Natural killer cell treated with Interleukin-12 subunit alpha and Interleukin-12 subunit beta and Interleukin-15 and Interleukin-18, amount 100 ng/mL, for 72 hours (primary cell): ENCODE measurements around the gene TCF4. TPM values are rescaled to one million over a fixed set of nuclear protein-coding genes. Genes with fewer than 3 reads are reported as not detected.

Experiments used
- ATAC-seq, 2 donors: fragments of 150-1000 bp; cut with Tn5 transposase in 1 of 2; sonication (Bioruptor Pico), chemical (Tn5 transposase) in 1 of 2; 2 replicates each; pipeline ENCODE4 v1.10.0; 2021
- DNase-seq: peaks from one replicate; pipeline ENCODE4 v3.0.0; 2022; ENCODE audit warnings: low spot score
- H3K27ac Mint-ChIP-seq, 2 donors: 1 replicate in 1 of 2; 2 replicates in 1 of 2; pipeline ENCODE4 v1.8.0; 2022; ENCODE audit warnings: mixed read lengths in 2 of 2, mild to moderate bottlenecking in 1 of 2, moderate library complexity in 1 of 2
- H3K27me3 Mint-ChIP-seq, 2 donors: 1 replicate in 1 of 2; 2 replicates in 1 of 2; pipeline ENCODE4 v1.8.0; 2022; ENCODE audit warnings: mixed read lengths in 2 of 2
- H3K36me3 Mint-ChIP-seq: one replicate; pipeline ENCODE4 v1.8.0; 2022; ENCODE audit warnings: mixed read lengths
- H3K4me1 Mint-ChIP-seq, 2 donors: 1 replicate in 1 of 2; 2 replicates in 1 of 2; pipeline ENCODE4 v1.8.0; 2022; ENCODE audit warnings: low read depth in 2 of 2, mixed read lengths in 2 of 2, mild to moderate bottlenecking in 1 of 2
- H3K4me3 Mint-ChIP-seq: one replicate; pipeline ENCODE4 v1.8.0; 2022; ENCODE audit warnings: mixed read lengths
- H3K9me3 Mint-ChIP-seq: 2 replicates; pipeline ENCODE4 v1.8.0; 2022; ENCODE audit warnings: mixed read lengths
- total RNA-seq, 2 donors: library from RNA; stranded (reverse); gene quantifications; one replicate each; pipeline ENCODE4 v1.2.3, GENCODE V29; 2022

TCF4 gene
- total RNA-seq, 2 donors from 2014 or later = 6.1 to 10.3 TPM

DNA sequence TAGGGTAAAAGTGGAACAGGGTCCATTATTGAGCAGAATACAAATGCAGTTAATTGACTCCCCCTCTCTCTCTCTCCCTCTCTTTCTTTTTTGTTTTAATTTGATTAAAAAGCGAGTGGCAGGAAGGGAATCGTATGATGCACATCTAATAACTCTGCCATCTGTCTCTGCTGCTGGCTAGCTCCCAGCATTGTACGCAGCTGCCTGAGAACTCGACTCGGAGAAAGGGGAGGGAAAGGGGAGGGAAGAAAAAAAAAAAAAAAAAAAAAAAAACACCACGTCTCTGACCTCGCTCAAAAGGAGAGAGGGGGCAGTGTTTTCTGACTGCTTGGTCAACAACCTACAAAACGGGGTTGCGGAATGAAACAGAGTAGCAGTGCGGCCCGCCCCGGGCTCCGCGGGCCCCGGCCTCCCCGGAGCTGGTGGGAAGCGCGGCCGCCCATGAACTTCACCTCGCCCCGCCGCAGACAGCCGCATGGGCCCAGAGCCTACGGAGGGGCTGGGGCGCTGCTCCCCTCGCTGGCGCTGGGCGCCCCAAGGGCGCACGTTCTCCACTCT, 265.7 kb downstream of the TCF4 start:
- peaks cover 11% of the 10 kb centered on the region in 2 donors for H3K4me1 Mint-ChIP-seq

GRCh38 chr18:55321265-55322177, 266.5 kb downstream of the TCF4 start:
- no peaks in the 10 kb centered on the region for H3K36me3 Mint-ChIP-seq
- peaks cover 14 to 20% of the 10 kb centered on the region in 2 donors for H3K27me3 Mint-ChIP-seq
- peak overlapping the region; percentile 91 for H3K4me3 Mint-ChIP-seq
- peak; percentile 82 for DNase-seq
- peak; percentile 77 to 87 for ATAC-seq
- H3K4me1 Mint-ChIP-seq = peaks cover 11 to 13% of the 10 kb centered on the region in 2 donors
- H3K27ac Mint-ChIP-seq = peak overlapping the region; percentile 20 to 70
- H3K9me3 Mint-ChIP-seq = no peaks in the 10 kb centered on the region

More for the DNA sequence above, 265.7 kb downstream of the TCF4 start:
- H3K27me3 Mint-ChIP-seq = peaks cover 14 to 20% of the 10 kb centered on the region in 2 donors
- DNase-seq (peak; percentile 71), ATAC-seq (peak; percentile 76 to 89)
- peak overlapping the region; percentile 91 for H3K4me3 Mint-ChIP-seq
- H3K36me3 Mint-ChIP-seq = no peaks in the 10 kb centered on the region
- no peaks in the 10 kb centered on the region for H3K9me3 Mint-ChIP-seq
- peak overlapping the region in 1 of 2 donors; percentile 70 for H3K27ac Mint-ChIP-seq

- peak overlapping the region; percentile 91 for H3K4me3 Mint-ChIP-seq
- DNase-seq = no peak
- no peak for ATAC-seq
- peaks cover 11 to 16% of the 10 kb centered on the region in 2 donors for H3K4me1 Mint-ChIP-seq
- no peaks in the 10 kb centered on the region for H3K9me3 Mint-ChIP-seq
- no peaks in the 10 kb centered on the region for H3K36me3 Mint-ChIP-seq
- H3K27ac Mint-ChIP-seq = peak overlapping the region in 1 of 2 donors; percentile 70
- H3K27me3 Mint-ChIP-seq = peaks cover 12 to 20% of the 10 kb centered on the region in 2 donors
Measured at GRCh38 chr18:55320424-55321264, 267.3 kb downstream of the TCF4 start.

DNA sequence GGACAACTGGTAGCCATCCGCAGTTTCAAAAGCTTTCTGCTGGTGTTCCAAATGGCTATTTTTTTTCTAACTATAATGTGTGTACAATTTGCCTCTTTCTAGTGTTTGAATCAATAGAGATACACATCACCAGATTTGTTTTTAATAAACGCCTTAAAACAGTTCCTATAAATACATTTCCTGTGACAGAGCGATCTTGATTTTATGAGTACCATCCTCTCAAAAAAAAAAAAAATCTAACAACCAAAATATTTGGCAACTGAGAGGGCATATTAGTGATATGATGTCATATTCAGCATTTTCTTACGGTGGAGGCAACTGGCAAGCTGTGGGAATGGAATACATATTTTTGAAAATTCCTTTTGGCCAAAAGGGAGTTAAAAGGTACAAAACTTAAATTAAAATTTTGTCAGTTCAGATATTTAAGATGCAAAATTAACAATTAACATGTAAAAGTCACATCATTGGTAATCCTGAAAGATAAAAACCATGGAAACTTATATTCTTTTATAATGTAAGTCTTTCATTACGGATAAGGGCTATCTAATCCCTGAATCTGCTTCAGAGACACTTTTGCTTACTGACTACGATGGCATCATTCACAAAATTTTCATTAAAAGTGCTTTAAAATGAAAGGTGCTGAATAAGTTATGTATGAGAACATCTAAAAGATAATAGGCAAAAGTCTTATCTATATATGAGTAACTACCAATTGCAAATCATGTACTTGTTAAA, 268.4 kb downstream of the TCF4 start:
- H3K27me3 Mint-ChIP-seq = peaks cover 15 to 20% of the 10 kb centered on the region in 2 donors

GRCh38 chr18:55318951-55319441, 269.0 kb downstream of the TCF4 start:
- Mint-ChIP-seq H3K4me3 (no peak overlapping the region), H3K4me1 (peaks cover 11 to 16% of the 10 kb centered on the region in 2 donors), H3K27ac (no peak overlapping the region), H3K9me3 (no peaks in the 10 kb centered on the region), H3K36me3 (no peaks in the 10 kb centered on the region), H3K27me3 (peaks cover 13 to 20% of the 10 kb centered on the region in 2 donors)
- DNase-seq (no peak), ATAC-seq (no peak)

More for the DNA sequence above, 268.4 kb downstream of the TCF4 start:
- Mint-ChIP-seq H3K4me3 (no peak overlapping the region), H3K4me1 (peaks cover 11 to 16% of the 10 kb centered on the region in 2 donors), H3K27ac (no peak overlapping the region), H3K9me3 (no peaks in the 10 kb centered on the region), H3K36me3 (no peaks in the 10 kb centered on the region)
- no peak for ATAC-seq
- no peak for DNase-seq

DNA sequence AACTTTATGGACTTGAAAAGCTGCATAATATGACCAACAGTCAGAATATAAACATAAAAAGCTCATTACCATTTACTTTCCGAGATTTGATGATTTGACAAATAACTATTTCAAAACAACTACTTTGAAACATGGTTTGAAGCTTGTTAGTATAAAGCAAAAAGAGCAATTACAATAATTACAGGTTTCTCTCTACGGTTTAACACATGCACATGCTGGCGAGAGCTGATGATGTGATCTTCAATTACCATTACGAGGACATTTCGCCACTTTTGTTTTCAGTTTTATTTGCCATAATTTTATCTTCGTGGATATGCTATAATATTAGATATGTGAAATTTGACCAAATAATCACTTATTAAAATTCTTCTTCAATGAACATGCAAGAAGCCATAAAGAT, 270.1 kb downstream of the TCF4 start:
- no peak for ATAC-seq
- Mint-ChIP-seq H3K27me3 (peaks cover 9 to 20% of the 10 kb centered on the region in 2 donors), H3K27ac (no peak overlapping the region), H3K9me3 (no peaks in the 10 kb centered on the region), H3K36me3 (no peaks in the 10 kb centered on the region), H3K4me1 (peaks cover 11 to 16% of the 10 kb centered on the region in 2 donors), H3K4me3 (no peak overlapping the region)
- DNase-seq = no peak

DNA sequence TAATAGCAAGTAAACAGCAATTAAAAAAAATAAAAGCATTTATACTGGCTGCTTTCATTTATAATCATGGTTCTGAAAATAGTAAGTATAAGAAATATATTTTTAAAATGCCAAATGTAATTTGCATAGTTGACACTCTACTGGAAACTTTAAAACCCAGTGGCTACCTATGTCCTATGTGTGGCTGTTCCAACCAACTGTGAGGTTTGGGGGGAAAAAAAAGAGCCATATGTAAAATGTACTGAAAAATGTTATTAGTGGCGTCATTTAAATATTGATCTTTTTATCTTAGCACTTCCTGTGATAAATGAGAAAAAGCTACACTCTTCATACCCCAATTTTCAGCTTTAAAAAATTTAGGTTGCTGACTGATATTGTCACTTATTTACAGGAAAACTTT, 270.7 kb downstream of the TCF4 start:
- Mint-ChIP-seq H3K9me3 (no peaks in the 10 kb centered on the region), H3K4me3 (no peak overlapping the region), H3K27ac (no peak overlapping the region), H3K27me3 (peaks cover 9 to 20% of the 10 kb centered on the region in 2 donors), H3K36me3 (no peaks in the 10 kb centered on the region), H3K4me1 (peaks cover 11 to 16% of the 10 kb centered on the region in 2 donors)
- ATAC-seq (no peak), DNase-seq (no peak)

DNA sequence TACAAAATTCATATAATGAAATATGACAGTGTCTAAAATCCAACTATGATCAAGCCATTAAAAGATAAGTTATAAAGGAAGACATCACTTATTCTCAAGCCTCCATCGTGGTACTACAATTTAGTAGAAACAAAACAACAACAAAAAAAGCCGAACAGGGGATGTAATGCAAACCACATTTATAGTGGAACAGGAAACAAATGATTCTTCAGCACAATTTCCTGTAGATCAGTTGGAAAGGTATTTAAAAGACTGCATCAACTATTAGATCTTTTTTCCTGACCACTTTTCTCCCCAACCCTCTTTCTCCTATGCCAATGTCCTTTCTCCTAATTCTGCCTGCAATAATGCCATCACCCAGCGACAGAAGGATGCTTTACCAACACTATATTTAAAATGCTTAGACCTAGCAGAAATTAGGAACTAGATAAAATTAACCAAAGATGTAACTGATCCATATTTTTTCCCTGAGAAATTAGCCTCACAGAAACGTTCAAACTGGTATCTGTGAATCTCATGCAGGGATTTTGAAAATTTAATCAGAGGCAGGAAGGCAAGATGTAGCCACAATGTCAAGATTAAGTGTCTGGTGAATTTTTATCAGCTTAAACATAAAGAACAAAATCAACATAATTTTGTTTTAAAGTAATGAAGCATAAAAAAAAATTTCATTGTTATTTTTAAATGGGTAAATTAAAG, 271.4 kb downstream of the TCF4 start:
- ATAC-seq (no peak), DNase-seq (no peak)
- Mint-ChIP-seq H3K4me1 (peaks cover 5 to 14% of the 10 kb centered on the region in 2 donors), H3K9me3 (no peaks in the 10 kb centered on the region), H3K4me3 (no peak overlapping the region), H3K36me3 (no peaks in the 10 kb centered on the region), H3K27ac (no peak overlapping the region), H3K27me3 (peaks cover 7 to 15% of the 10 kb centered on the region in 2 donors)

DNA sequence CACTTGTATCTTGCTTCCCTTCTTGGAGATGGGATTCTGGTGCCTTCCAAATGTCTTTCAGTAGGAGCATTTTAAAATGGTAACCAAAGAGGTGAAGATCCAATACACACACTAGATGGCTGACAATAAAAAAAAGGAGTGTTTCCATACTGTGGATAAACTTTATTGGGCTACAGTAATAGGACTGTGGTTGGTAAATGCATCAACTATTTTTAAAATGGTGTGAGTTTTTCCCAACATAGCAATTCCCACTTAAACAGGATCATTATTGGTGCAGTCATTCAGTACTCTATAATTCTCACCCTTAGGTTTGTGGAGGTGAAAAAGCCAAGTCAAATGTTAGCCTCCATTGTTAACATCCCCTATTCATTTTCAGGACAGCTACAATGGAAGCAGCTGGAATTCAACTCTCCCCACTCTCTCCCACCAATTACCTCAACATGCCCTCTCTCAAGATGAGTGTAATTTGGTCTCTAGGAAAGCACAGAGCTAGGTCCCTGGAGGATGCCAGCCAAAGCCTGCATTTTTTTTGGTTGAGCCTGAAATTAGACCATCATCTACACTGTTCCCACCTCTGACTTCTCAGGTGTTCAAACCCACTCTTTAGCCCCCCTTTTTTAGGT, 273.3 kb downstream of the TCF4 start:
- Mint-ChIP-seq H3K9me3 (no peaks in the 10 kb centered on the region), H3K27ac (no peak overlapping the region), H3K36me3 (no peaks in the 10 kb centered on the region), H3K4me1 (peaks cover 0 to 8% of the 10 kb centered on the region in 2 donors), H3K27me3 (peaks cover 0 to 3% of the 10 kb centered on the region in 2 donors), H3K4me3 (no peak overlapping the region)
- ATAC-seq = no peak
- no peak for DNase-seq

- H3K27me3 Mint-ChIP-seq = peaks cover 0 to 3% of the 10 kb centered on the region in 2 donors
- no peaks in the 10 kb centered on the region for H3K9me3 Mint-ChIP-seq
- H3K36me3 Mint-ChIP-seq = no peaks in the 10 kb centered on the region
- no peak for ATAC-seq
- H3K27ac Mint-ChIP-seq = no peak overlapping the region
- no peak for DNase-seq
- no peak overlapping the region for H3K4me3 Mint-ChIP-seq
- H3K4me1 Mint-ChIP-seq = peaks cover 0 to 8% of the 10 kb centered on the region in 2 donors
Measured at GRCh38 chr18:55314031-55314430, 274.0 kb downstream of the TCF4 start.

DNA sequence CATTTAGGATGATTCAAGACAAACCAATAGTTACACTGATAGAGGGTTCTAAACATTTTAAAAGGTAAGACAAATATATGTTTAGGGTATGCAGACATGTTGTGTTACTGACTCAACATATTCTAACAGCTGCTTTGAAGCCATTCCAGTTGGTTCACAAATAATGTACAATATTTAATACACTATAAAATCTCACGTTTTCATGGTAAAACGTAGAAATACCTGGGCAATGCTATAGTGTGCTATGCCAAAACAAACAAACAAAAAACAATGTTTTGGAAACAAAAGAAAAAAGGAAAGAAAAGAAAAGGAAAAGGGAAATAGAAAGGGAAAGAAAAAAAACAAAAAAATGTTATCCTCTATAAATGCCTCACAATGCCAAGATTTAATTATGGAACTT, 277.1 kb downstream of the TCF4 start:
- Mint-ChIP-seq H3K27me3 (peaks cover 0 to 3% of the 10 kb centered on the region in 2 donors), H3K4me1 (no peaks in the 10 kb centered on the region), H3K9me3 (no peaks in the 10 kb centered on the region), H3K4me3 (no peak overlapping the region), H3K36me3 (no peaks in the 10 kb centered on the region), H3K27ac (no peak overlapping the region)
- DNase-seq (no peak), ATAC-seq (no peak)

- no peak for DNase-seq
- Mint-ChIP-seq H3K4me1 (no peaks in the 10 kb centered on the region), H3K27me3 (peaks cover 0 to 3% of the 10 kb centered on the region in 2 donors), H3K4me3 (no peak overlapping the region), H3K9me3 (no peaks in the 10 kb centered on the region), H3K36me3 (no peaks in the 10 kb centered on the region), H3K27ac (no peak overlapping the region)
- no peak for ATAC-seq
Measured at GRCh38 chr18:55310044-55310676, 277.8 kb downstream of the TCF4 start.
